Caki2 (cell line): ENCODE data around the gene VAC14. TPM values are rescaled to one million over a fixed set of nuclear protein-coding genes. Genes with fewer than 3 reads are reported as not detected.
"Not testable (repeated sequence)": the region's sequence is repeated elsewhere in the genome, so short reads cannot be mapped to it uniquely, and the experiment has no call there.

Source experiments
- DNase-seq: peaks from one replicate; pipeline ENCODE4 v3.0.0-alpha.2; 2015; ENCODE audit warnings: low read depth
- in situ Hi-C: cut with HindIII; loops from 2 replicates; pipeline ENCODE4 v1.10.0; 2016; ENCODE audit warnings: low sequenced_read_pairs, low pct_unique_long_range_greater_than_20kb, mixed read lengths
- total RNA-seq: library from RNA; depleted of rRNA; stranded (reverse); fragments of >200 nt; shearing (Covaris generic); gene quantifications from 2 replicates; pipeline ENCODE4 v1.2.3, GENCODE V29; 2014; ENCODE audit warnings: low replicate concordance

The VAC14 gene
- total RNA-seq, 1 experiment from 2014 or later, result 56.6 TPM

DNA sequence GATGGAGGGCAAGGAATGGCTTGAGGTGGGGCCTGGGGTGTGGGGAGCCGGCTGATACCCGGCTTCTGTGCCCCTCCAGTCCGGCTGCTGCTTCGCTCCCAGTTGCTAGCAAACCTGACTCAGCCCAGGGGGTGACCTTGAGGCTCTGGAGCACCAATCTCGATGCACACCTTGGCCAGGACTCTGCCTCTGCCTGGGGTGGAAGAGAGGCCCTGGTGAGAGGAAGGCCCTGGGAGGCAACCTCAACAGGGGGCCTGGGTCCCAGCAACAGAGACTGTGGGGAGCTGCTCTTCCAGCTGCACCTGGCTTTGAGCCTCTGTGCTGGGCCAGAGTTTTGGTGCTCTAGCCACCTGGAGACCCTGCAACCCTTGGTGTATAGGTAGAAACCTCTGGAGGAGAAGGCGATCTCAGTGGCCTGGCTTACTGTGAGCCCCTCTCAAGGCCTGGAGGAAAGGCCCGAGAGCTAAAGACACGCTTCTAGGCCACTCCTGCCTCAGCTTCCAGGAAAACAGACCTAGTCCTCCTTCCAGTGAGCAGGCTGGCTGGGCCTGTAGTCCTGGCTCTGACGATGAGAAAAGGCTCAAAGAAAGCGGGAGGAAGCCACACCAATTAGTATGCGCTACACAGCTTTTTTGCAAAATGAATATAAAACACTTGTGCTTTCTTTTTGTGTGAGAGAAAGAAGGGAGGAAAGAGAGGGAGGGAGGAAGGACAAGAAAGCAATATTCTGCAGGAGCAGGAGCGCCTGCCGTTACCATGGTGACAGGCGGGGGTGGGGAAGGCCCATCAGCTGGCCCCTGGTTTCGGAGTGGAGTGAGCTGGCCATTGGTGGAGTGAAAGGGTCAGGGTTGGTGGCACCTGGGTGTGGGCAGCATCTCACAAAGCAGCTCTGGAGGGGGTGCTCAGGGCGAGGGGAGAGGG is 51.0 kb downstream of the VAC14 start:
- DNase-seq, result peak; percentile 43
- in situ Hi-C loops, result no loop called here

DNA sequence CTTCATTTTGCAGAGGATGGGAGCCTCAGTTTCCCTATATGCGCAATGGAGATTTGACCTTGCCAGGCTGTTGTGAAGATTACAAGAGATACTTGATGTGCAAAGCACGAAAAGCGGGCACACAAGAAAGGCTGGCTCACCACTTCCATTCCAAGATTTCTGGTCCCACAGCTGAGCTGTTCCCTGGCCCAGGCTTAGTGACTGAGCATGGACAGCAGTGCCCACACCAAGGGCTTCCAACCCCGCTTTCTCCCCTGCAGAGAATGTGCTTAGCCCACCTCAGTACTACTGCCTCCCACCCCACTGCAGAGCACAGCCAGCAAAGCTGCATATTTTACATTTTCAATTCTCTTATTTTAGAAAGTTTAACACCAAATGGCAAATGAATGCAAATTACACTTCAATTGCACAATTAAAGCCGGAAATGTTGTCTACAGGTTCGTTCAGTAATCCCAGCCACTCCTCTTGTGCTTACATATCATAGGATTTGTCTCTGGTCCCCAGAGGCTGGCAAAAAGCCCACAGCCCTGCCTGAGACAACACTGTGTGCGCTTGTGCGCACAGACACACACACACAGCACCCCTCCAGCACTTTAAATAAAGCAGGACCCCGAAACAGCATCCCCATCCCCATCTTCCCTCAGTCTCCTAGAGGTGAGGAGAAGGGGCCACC is 51.8 kb downstream of the VAC14 start:
- no peak for DNase-seq
- in situ Hi-C loops, result no loop called here

DNA sequence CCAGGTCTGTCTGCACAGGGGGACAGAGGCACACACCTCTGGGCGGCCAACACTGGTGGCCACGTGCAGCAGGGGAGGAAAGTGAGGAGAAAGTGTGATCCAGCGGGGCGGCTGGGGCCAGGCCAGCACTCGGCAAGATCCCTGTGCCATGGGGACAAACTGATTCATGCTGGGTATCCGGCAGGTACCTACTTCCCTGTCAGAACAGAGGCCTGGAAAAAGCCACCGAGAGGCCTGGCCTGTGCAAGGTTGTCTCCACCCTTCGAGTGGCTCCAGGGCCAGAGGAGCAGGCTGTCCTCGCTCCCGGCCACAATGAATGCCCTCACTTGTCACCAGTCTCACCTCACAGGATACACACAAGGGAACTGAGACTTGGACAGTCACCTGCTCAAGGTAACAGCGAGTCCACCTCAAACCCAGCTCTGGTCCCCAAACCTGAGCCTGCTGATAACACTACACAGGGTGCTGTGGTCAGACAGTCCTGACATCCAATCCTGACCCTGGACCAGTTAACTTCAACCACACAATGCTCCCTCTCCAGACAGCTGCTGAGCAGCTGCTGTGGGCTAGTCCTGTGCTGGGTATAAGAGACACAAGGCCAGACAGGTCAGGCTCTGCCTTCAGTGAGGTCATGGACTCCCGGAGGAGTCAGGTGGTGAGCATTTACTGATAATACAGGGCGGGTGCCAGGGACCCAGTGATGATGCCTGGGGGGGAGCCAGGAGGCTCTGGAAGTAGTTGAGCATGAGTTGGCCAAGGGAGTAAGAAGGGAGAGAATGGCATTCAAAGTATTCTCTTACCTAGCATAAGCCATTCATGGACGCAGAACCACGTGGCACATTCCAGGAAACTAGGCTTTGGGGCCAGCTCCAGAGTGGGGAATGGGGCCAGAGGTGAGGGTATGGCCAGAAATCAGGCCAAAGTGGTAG is 53.0 kb downstream of the VAC14 start:
- in situ Hi-C loops, result no loop called here
- peak; percentile 64 for DNase-seq

DNA sequence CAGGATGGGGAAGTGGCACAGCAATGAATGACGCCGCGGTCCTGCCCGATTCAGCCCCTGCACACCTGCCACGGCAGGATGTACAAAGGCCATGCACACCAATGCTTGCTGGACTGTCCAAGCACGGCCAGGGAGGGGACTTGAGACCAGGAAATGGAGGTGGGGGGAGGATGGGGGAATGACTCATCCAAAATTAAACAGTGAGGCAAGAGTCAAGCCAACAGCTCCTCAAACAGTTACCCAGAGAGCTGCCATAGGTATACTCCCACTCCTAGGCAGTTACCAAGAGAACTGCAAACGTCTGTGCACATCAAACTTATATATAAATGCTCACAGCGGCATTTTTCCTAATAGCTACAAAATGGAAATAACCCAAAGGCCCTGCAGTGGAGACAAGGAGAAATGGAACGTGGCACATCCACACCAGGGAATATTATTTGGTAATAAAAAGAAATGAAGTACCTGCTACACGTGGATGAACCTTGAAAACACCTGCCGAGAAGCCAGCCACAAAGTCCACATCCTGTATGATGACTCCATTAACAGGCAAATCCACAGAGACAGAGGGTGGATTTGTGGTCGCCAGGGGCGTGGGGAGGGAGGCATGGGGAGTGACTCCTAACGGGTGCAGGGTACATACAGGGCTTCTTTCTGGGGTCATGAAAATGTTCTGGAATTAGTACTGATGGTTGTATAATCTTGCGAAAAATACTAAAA is 54.1 kb downstream of the VAC14 start:
- peak; percentile 82 for DNase-seq
- in situ Hi-C loops, result no loop called here

DNA sequence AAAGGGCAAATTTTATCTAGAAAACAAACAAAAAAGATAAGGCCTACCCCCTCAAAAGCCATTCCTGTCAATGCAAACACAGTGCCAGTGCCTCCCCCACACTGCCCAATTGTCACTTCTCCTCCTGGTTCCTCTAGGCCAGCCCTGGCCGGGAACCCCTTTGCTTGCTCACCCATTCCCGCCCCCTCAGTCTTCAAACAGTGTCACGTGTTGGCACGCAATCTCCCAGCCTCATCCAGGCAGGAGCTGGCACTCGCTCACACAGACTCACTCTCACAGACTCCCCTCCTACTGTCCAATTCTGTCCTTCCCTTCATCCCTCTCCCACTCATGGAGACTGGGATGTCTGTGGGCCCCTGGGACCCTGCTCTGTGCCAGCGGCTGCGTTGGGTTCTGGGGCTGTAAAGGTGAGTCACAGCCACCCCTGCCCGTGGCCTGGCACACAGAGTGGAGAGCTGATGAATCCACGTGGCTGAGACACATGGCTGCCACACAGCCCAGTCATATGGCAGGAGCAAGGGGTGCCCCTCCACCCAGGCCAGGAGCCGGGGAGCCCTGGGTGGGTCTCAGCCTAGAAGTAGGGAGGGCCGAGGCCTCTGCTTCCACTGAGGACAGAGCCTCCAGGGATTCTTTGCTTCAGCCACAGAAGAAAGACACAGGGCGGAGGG is 54.8 kb downstream of the VAC14 start:
- no peak for DNase-seq

GRCh38 chr16:70745536-70746025 is 55.4 kb downstream of the VAC14 start:
- in situ Hi-C loops, result no loop called here
- no peak for DNase-seq

More for the DNA sequence above, 54.8 kb downstream of the VAC14 start:
- in situ Hi-C loops, result no loop called here

DNA sequence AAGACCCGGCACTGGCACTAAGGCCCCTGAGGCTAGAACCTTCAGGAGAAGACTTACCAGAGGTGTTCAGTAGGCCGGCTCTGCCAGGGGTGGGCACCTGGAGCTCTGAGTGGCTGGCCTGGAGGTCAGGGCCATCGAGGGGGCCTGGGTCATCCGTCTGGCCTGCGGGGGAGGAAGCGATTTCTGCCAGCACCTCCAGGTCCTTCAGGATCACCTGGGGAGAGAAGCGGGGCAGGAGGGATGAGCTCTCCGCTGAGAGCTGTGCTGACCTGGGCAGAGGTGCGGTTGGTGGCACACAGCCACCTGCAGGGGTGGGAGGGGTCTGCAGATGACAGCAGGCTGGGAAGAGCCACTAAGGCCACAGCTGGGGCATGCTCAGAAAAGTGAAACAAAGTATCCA is 56.6 kb downstream of the VAC14 start:
- DNase-seq, result no peak
- in situ Hi-C loops, result no loop called here

DNA sequence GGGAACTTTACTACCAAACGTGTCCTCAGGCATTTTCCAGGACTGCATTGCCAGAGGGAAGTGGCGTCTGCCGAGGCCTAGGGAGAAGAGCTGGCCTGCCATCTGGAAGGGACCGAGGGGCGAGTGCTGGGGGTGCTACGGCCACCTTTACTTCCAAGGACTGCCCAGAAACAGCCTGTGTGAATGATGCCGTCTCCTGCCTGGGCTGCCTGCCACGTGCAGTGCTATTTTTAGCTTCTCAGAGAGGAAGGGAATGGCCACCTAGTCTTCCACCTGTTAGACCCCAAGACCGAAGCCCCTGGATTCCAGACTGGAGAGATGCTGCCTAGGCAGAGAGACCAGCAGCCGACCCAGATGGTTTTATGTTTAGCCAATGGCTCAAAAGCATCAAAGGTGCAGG is 57.2 kb downstream of the VAC14 start:
- in situ Hi-C loops, result no loop called here
- DNase-seq, result no peak

- in situ Hi-C loops, result not testable (repeated sequence)
These were observed 58.0 kb downstream of the VAC14 start for GRCh38 chr16:70742967-70743366.

GRCh38 chr16:70741783-70742125 is 59.2 kb downstream of the VAC14 start:
- DNase-seq, result no peak
- in situ Hi-C loops, result no loop called here

More at GRCh38 chr16:70742967-70743366, 58.0 kb downstream of the VAC14 start:
- not testable (repeated sequence) for DNase-seq

- DNase-seq, result no peak
- in situ Hi-C loops, result no loop called here
These were observed 59.8 kb downstream of the VAC14 start for GRCh38 chr16:70740914-70741782.

DNA sequence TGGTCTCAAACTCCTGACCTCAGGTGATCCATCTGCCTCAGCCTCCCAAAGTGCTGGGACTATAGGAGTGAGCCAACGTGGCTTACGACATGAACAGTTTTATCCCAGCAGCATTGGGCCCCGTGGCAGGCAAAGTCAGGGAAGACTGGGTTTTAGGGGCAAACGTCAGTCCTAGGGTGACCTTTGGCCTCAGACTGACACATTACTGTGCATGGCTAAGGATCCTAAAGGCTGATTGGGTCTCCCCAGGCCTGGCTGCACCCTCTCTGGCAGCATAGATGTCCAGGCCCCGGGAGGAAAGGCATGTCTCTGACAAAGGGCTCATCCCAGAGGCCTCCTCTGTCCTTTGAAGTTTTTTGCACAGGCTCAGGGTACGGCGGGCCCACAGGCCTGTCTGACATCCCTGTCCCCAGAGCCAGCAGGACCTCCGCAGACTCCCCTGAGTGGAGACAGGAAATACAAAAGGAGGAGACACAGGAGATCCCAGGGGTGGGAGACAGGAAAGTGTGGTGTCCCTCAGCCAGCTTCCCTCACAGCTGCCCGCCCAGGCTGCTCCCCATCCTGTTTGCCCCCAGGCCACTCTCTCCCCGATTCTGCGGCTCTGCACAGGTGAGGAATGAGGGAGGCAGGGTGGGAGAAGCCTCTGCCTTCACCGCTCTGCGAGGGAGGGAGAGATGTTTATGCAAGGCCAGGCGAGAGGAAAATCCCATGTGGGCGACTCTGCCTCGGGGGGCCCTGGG is 60.6 kb downstream of the VAC14 start:
- no peak for DNase-seq
- in situ Hi-C loops, result no loop called here

DNA sequence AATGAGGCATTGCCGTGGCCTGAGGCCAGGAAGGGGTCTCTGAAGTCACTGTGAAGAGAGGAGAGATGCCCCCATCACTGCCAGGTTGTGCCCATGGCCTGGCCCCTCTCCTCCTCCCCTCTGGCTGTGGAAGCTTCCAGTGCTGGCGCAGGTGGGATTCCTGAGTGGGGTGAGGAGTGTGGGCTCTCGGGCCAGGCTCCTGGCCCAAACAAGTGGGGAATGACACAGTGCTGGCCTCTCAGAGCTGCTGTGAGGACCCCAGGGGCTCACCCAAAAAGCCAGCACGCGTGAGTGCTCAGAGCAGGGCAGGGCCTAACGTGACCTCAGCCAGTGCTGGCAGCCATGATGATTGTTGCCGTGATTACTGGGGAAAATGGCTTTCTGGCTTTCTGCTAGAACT is 61.6 kb downstream of the VAC14 start:
- in situ Hi-C loops, result no loop called here
- no peak for DNase-seq

DNA sequence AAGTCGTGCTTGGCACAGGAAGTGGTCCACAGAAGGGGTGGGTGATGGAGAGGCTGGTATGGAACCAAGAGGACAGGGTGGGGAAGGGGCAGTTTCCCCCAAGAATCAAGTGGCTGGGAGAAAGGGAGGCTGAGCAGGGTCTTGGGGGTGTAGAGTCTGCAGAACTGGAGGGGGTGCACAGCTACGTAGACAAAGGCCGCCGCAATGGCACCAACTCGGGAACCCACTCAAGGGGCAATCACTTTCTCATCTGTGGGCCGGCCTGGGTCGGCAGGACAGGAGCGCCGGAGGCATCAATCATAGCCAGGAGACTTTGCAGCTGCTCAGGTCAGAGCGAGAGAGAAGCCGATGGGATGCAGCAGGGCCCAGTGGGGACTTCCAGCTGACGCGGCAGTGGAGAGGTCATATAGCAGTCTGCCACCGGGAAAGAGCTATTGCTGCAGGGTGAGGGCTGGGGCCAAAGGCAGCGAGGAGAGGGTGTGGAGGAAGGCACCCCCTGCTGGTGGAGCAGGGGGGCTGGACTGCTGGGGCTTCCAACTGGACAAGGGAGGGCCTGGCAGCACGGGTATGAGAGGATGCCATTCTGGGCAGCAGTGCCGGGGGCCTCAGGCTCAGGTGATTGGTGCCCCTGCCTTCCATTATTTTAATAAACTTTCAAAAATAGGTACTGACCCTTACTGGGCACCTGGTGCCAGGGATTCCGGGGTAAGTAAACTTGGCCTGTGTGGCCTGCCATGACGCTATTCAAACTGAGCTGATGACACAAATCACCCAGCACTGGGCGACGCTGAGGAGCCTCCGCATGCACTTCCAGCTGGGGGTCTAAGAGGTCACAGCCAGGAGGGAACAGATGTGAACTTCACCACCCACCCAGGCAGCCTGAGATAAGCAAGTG is 62.6 kb downstream of the VAC14 start:
- peak; percentile 8 for DNase-seq
- in situ Hi-C loops, result no loop called here
